ENCODE data around the gene SYT1. TPM values are rescaled to one million over a fixed set of nuclear protein-coding genes. Genes with fewer than 3 reads are reported as not detected.

The SYT1 gene
- total and polyA plus RNA-seq, 2 of the 8 experiments (the other 6 are each of a cell fraction or from before 2014, with no cell fraction given): 11.0 to 34.6 TPM

DNA sequence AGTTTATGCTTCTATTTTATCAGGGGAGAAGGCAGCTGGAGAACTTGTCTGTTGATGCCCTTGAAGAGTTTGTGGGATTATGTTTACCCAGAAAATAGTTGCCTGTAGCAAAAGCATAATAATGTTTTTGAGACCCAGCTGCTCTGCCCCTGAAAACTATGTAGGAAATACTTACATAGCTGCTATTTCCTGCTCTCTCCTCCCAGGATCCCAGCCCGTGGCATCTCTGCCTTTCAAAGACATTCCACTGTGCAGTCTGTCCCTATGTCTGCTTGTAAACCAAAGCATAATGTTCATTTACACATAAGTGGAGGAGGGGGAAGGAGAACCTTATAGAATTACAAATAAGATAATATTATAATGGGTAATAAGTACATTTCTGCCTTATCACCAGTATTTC, 198.7 kb downstream of the SYT1 start:
- H2BK5ac ChIP-seq (ENCODE audit: low read depth, low read length): no peak overlapping the region
- no peaks in the 10 kb centered on the region for H3K36me3 ChIP-seq (ENCODE audit: control insufficient read depth in 2 of 4, insufficient read depth in 4 of 4, low read length in 3 of 4)
- H3K27me3 ChIP-seq (replicated peaks in 1 of 4; ENCODE audit: control insufficient read depth in 3 of 4, extremely low read depth in 1 of 4, insufficient read depth in 3 of 4, low read length in 3 of 4): no peaks in the 10 kb centered on the region
- no peak overlapping the region for H3K23ac ChIP-seq (ENCODE audit: insufficient read length)
- no peak overlapping the region for H2BK20ac ChIP-seq (ENCODE audit: low read length)
- POLR2A ChIA-PET (ENCODE audit: partially characterized antibody): no interaction called here
- H4K8ac ChIP-seq (ENCODE audit: extremely low read depth, insufficient read depth, low read length): no peak overlapping the region
- 45% methylated on average over 1 of the region's 1 CpG; no CpG with 5 or more reads in 1 of the 2 experiments for WGBS, 2 experiments (ENCODE audit: extremely low coverage in 1 of 2, insufficient coverage in 1 of 2, insufficient read length in 1 of 2, insufficient replicate concordance in 2 of 2, low coverage in 1 of 2, low lambda C conversion rate in 2 of 2, missing lambda C conversion rate in 1 of 2)
- no peak overlapping the region for H3K14ac ChIP-seq (ENCODE audit: insufficient read length)
- no peak overlapping the region for H3K4me2 ChIP-seq (ENCODE audit: insufficient read depth in 1 of 2, low read depth in 2 of 2, low read length in 2 of 2)
- no peak overlapping the region for H2AFZ ChIP-seq (ENCODE audit: low read length)
- H3K56ac ChIP-seq (replicated peaks; ENCODE audit: insufficient read length, low read depth, low read length): no peak overlapping the region
- DNase-seq (ENCODE audit: low read depth in 1 of 2, low spot score in 2 of 2): no peak
- TF ChIP-seq KDM5A (IDR thresholded peaks at IDR 0.05; ENCODE audit: low read length) (no peak), POLR2A (IDR thresholded peaks at IDR 0.05; ENCODE audit: control extremely low read depth in 1 of 2, low read depth in 2 of 2, low read length in 2 of 2) (no peak), FOSL1 (IDR thresholded peaks at IDR 0.05; ENCODE audit: insufficient read depth, low read depth, low read length) (no peak), SP1 (IDR thresholded peaks at IDR 0.05; ENCODE audit: low read depth, low read length) (no peak), RNF2 (IDR thresholded peaks at IDR 0.05; ENCODE audit: borderline replicate concordance, low read depth, low read length, missing control alignments, poor library complexity, severe bottlenecking) (no peak), POU5F1 (IDR thresholded peaks at IDR 0.05; ENCODE audit: low read depth, low read length) (no peak), TCF12 (IDR thresholded peaks at IDR 0.05; ENCODE audit: low read depth, low read length) (no peak), JUND (IDR thresholded peaks at IDR 0.05; ENCODE audit: low read length) (no peak), RAD21 (IDR thresholded peaks at IDR 0.05 in 1 of 2, conservative IDR thresholded peaks at IDR 0.05 in 1 of 2; ENCODE audit: low read depth in 2 of 2, low read length in 2 of 2) (no peak)
- TF ChIP-seq, protein P1, sequence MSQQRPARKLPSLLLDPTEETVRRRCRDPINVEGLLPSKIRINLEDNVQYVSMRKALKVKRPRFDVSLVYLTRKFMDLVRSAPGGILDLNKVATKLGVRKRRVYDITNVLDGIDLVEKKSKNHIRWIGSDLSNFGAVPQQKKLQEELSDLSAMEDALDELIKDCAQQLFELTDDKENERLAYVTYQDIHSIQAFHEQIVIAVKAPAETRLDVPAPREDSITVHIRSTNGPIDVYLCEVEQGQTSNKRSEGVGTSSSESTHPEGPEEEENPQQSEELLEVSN (IDR thresholded peaks at IDR 0.05): no peak
- no peaks in the 10 kb centered on the region; the same call in 1 of the 2 replicates for H3K23me2 ChIP-seq (ENCODE audit: low read depth, low read length)
- no peaks in the 10 kb centered on the region for H3K9me3 ChIP-seq (ENCODE audit: insufficient read depth in 2 of 2, low read depth in 1 of 2, low read length in 1 of 2)
- FAIRE-seq: no peak
- peaks cover 0 to 7% (median 3%) of the 10 kb centered on the region in 4 experiments; a peak in 4 of 7 replicates for H3K4me1 ChIP-seq (replicated peaks in 1 of 4; ENCODE audit: control insufficient read depth in 3 of 4, insufficient read depth in 4 of 4, low read length in 3 of 4)
- H4K91ac ChIP-seq (replicated peaks; ENCODE audit: insufficient read length, low read length): no peak overlapping the region
- no peak overlapping the region for H2BK15ac ChIP-seq (ENCODE audit: low read length)
- no peak overlapping the region for H3K18ac ChIP-seq (ENCODE audit: extremely low read depth, low read length)
- peaks cover 0 to 2% of the 10 kb centered on the region in 2 experiments for H4K20me1 ChIP-seq (replicated peaks in 1 of 2; ENCODE audit: control insufficient read depth in 1 of 2, insufficient read depth in 2 of 2, low read length in 2 of 2)
- no peak overlapping the region for H3K4ac ChIP-seq (replicated peaks; ENCODE audit: insufficient read length, low read depth, low read length)
- H3K79me1 ChIP-seq (ENCODE audit: low read depth, low read length): no peaks in the 10 kb centered on the region; the same call in 1 of the 2 replicates
- H3K4me3 ChIP-seq (ENCODE audit: extremely low read depth in 1 of 4, insufficient read depth in 2 of 4, low read depth in 3 of 4, low read length in 4 of 4): no peak overlapping the region
- no peak overlapping the region for H2AK5ac ChIP-seq (ENCODE audit: low read depth, low read length)
- H4K5ac ChIP-seq (ENCODE audit: insufficient read length, low read depth, low read length): no peak overlapping the region
- no peak overlapping the region for H3K27ac ChIP-seq (ENCODE audit: low read depth, low read length)
- no peak overlapping the region for H2BK12ac ChIP-seq (ENCODE audit: low read depth, low read length)
- H3K79me2 ChIP-seq (ENCODE audit: control insufficient read depth in 1 of 2, insufficient read depth in 2 of 2, low read length in 2 of 2): no peaks in the 10 kb centered on the region; a peak in 2 of 4 replicates
- H2BK120ac ChIP-seq (replicated peaks; ENCODE audit: low read depth, low read length): no peak overlapping the region
- no peak overlapping the region for H3K9ac ChIP-seq (replicated peaks in 1 of 4; ENCODE audit: extremely low read depth in 1 of 4, low read depth in 3 of 4, low read length in 3 of 4)
- CTCF ChIA-PET (ENCODE audit: partially characterized antibody): interaction anchor here (1.4 kb wide), 1 partner anchor 60 kb away, joined by 4 read pairs; no protein-coding TSS in a partner anchor

All from H1 (cell line).